ENCODE measurements around the gene RPS29.

RPS29 gene

GRCh38 chr14:49550286-49551184 lies 35.6 kb downstream of the RPS29 start:
- no peak for DNase-seq (ENCODE audit: low spot score)

- no peak for DNase-seq (ENCODE audit: low spot score)
Measured at GRCh38 chr14:49549881-49550280, 36.3 kb downstream of the RPS29 start.

- no peak for DNase-seq (ENCODE audit: low spot score)
Measured at GRCh38 chr14:49549446-49549845, 36.7 kb downstream of the RPS29 start.

- DNase-seq (ENCODE audit: low spot score): no peak
Measured at GRCh38 chr14:49546766-49547165, 39.4 kb downstream of the RPS29 start.

GRCh38 chr14:49545716-49546115 lies 40.5 kb downstream of the RPS29 start:
- no peak for DNase-seq (ENCODE audit: low spot score)

GRCh38 chr14:49545071-49545470 lies 41.1 kb downstream of the RPS29 start:
- no peak for DNase-seq (ENCODE audit: low spot score)

- no peak for DNase-seq (ENCODE audit: low spot score)
Measured at GRCh38 chr14:49541049-49541448, 45.1 kb downstream of the RPS29 start.

- no peak for DNase-seq (ENCODE audit: low spot score)
Measured at GRCh38 chr14:49538852-49539251, 47.3 kb downstream of the RPS29 start.
